GM12878 (cell line): ENCODE measurements around the gene KCNS3. TPM values are rescaled to one million over a fixed set of nuclear protein-coding genes. Genes with fewer than 3 reads are reported as not detected.

Source experiments
- ATAC-seq: fragments of 200-7000 bp; cut with Tn5 transposase; 3 replicates; pipeline ENCODE4 v1.9.1; 2020; ENCODE audit warnings: mild to moderate bottlenecking, moderate library complexity
- BruUV-seq: library from RNA; stranded (reverse); fragments of 400-500 nt; replicated peaks from 2 replicates; lab custom pipeline; 2021; lab: Mats Ljungman, UMichigan
- CTCF ChIA-PET: fragments of 300-600 bp; sonication (Branson Sonifier 250); formaldehyde crosslinking; extraction: SDS; loops from one replicate; lab custom pipeline; 2021; ENCODE audit warnings: inconsistent platforms; lab: Yijun Ruan, JAX
- POLR2A ChIA-PET: fragments of 350-600 bp; formaldehyde crosslinking; extraction: SDS; loops from one replicate; lab custom pipeline; 2021; ENCODE audit warnings: inconsistent platforms; lab: Charles Lee
- RAD21 ChIA-PET: fragments of 300-600 bp; sonication (Branson Sonifier 250); formaldehyde crosslinking; loops from one replicate; lab custom pipeline; 2023; ENCODE audit warnings: antibody characterized with exemption; ENCODE audit not compliant: unreplicated experiment; lab: Charles Lee
- SMC1A ChIA-PET: fragments of 300-600 bp; sonication (Branson Sonifier 250); formaldehyde crosslinking; loops from one replicate; lab custom pipeline; 2023; ENCODE audit not compliant: unreplicated experiment, uncharacterized antibody; lab: Charles Lee
- DNase-seq: peaks from one replicate; pipeline ENCODE4 v3.0.0-alpha.2; 2011; ENCODE audit warnings: low read depth, low spot score
- FAIRE-seq: peaks from 3 replicates; lab custom pipeline; 2011; peaks lifted over from hg19 to GRCh38; lab: Jason Lieb, UNC
- H2AFZ ChIP-seq: 2 replicates; pipeline ENCODE4 v1.6.0; 2011; ENCODE audit warnings: low read depth, low read length, control low read depth; ENCODE audit not compliant: control insufficient read depth
- H3K27ac ChIP-seq: 2 replicates; pipeline ENCODE4 v1.5.1; 2011; ENCODE audit warnings: control low read depth; ENCODE audit not compliant: control insufficient read depth, insufficient read depth
- H3K27me3 ChIP-seq, 2 experiments: replicated peaks in 1 of 2; 2 replicates each; pipeline versions ENCODE4 v1.6.0 to v1.6.1; 2011; ENCODE audit warnings: low read length in 1 of 2; ENCODE audit not compliant: control insufficient read depth in 2 of 2, insufficient read depth in 2 of 2
- H3K36me3 ChIP-seq, 2 experiments: 2 replicates each; pipeline ENCODE4 v1.5.1; 2011; ENCODE audit warnings: low read length in 1 of 2; ENCODE audit not compliant: control insufficient read depth in 2 of 2, insufficient read depth in 2 of 2
- H3K4me1 ChIP-seq: 2 replicates; pipeline ENCODE4 v1.6.1; 2011; ENCODE audit warnings: mild to moderate bottlenecking, low read length, moderate library complexity, mixed read lengths; ENCODE audit not compliant: control insufficient read depth, insufficient read depth
- H3K4me2 ChIP-seq: 2 replicates; pipeline ENCODE4 v1.6.0; 2011; ENCODE audit warnings: control low read depth; ENCODE audit not compliant: control insufficient read depth, insufficient read depth
- H3K4me3 ChIP-seq: fragments of 200-600 bp; sonication (generic); 2 replicates; pipeline ENCODE4 v1.5.1; 2016
- H3K79me2 ChIP-seq: 2 replicates; pipeline ENCODE4 v1.6.0; 2011; ENCODE audit warnings: low read length; ENCODE audit not compliant: control insufficient read depth, insufficient read depth
- H3K9ac ChIP-seq: 2 replicates; pipeline ENCODE4 v1.8.0; 2011; ENCODE audit warnings: low read length, control low read depth, mixed read lengths; ENCODE audit not compliant: control insufficient read depth, insufficient read depth
- H3K9me3 ChIP-seq: replicated peaks from 3 replicates; pipeline ENCODE4 v1.5.1; 2011; ENCODE audit warnings: mild to moderate bottlenecking, low read length; ENCODE audit not compliant: control insufficient read depth, insufficient read depth
- H4K20me1 ChIP-seq: 2 replicates; pipeline ENCODE4 v1.6.0; 2011; ENCODE audit not compliant: control insufficient read depth, insufficient read depth
- ESRRA ChIP-seq: IDR thresholded peaks from 2 replicates; pipeline ENCODE4 v1.6.1; 2012; ENCODE audit warnings: mild to moderate bottlenecking, low read length, improper control_type of control experiment
- JUND ChIP-seq: IDR thresholded peaks from 2 replicates; pipeline ENCODE4 v1.6.1; 2012; ENCODE audit warnings: low read depth, mild to moderate bottlenecking, low read length, improper control_type of control experiment, moderate library complexity
- PRDM15 ChIP-seq: fragments of 450-650 bp; formaldehyde crosslinking; IDR thresholded peaks from 2 replicates; pipeline ENCODE4 v1.4.0; 2020; ENCODE audit warnings: mild to moderate bottlenecking, moderate library complexity
- SRF ChIP-seq, 2 experiments: IDR thresholded peaks; 2 replicates each; pipeline ENCODE4 v1.6.1; 2011; ENCODE audit warnings: low read depth in 2 of 2, low read length in 2 of 2, mild to moderate bottlenecking in 1 of 2, moderate library complexity in 1 of 2
- STAT1 ChIP-seq: fragments of 450-650 bp; conservative IDR thresholded peaks from 2 replicates; pipeline ENCODE4 v1.6.1; 2014; ENCODE audit warnings: antibody characterized with exemption, mild to moderate bottlenecking
- TCF3 ChIP-seq: IDR thresholded peaks from 2 replicates; pipeline ENCODE4 v1.6.1; 2012; ENCODE audit warnings: low read depth, mild to moderate bottlenecking, low read length, borderline replicate concordance; ENCODE audit not compliant: insufficient read depth
- WRNIP1 ChIP-seq: IDR thresholded peaks from 2 replicates; pipeline ENCODE4 v1.6.1; 2011; ENCODE audit warnings: low read depth, low read length, improper control_type of control experiment, borderline replicate concordance
- ZBTB11 ChIP-seq: fragments of 450-650 bp; formaldehyde crosslinking; IDR thresholded peaks from 2 replicates; pipeline ENCODE4 v1.5.0; 2022; ENCODE audit warnings: mild to moderate bottlenecking, missing genetic modification characterization
- WGBS: methylation state at CpG from one replicate; pipeline ENCODE4 v1.1.6; 2016; ENCODE audit warnings: low lambda C conversion rate; ENCODE audit not compliant: insufficient replicate concordance, insufficient coverage; ENCODE audit errors: missing lambda C conversion rate; 5-methylcytosine and 5-hydroxymethylcytosine counted together
- in situ Hi-C: fragments of 300-500 bp; cut with MboI; formaldehyde crosslinking; loops from 9 replicates; pipeline ENCODE4 v1.14.3; 2018; ENCODE audit warnings: mixed read lengths
- intact Hi-C: fragments of 100-400 bp; cut with micrococcal nuclease; formaldehyde crosslinking; loops from one replicate; pipeline ENCODE4 v1.14.2; 2022; ENCODE audit not compliant: unreplicated experiment
- polyA plus RNA-seq, 11 experiments: library from polyadenylated mRNA; depleted of rRNA in 4 of 11; unstranded in 6 of 11; stranded (reverse) in 5 of 11; fragments of >200 nt; fragmentation: Nextera tagmentation in 4 of 11; fragmentation: Illumina TruSeq in 1 of 11; extraction: Ambion mirVana in 4 of 11; extraction: Trizol in 1 of 11; gene quantifications; 1 replicate in 1 of 11; 2 replicates in 10 of 11; pipeline versions ENCODE4 v1.2.1 to v1.2.3, GENCODE V29; 2011 to 2016; ENCODE audit warnings: inconsistent platforms in 2 of 11, missing spikeins in 2 of 11, low read depth in 1 of 11
- total RNA-seq, 4 experiments: library from RNA; depleted of rRNA in 3 of 4; stranded (reverse); fragments of >200 nt in 3 of 4; fragmentation: Illumina TruSeq in 1 of 4; extraction: Trizol in 1 of 4; gene quantifications; 2 replicates each; pipeline versions ENCODE4 v1.2.1 to v1.2.3, GENCODE V29; 2013 to 2021
- TF ChIP-seq, protein P1 (sequence below): fragments of 450-650 bp; IDR thresholded peaks from 2 replicates; pipeline ENCODE4 v1.6.1; 2014; ENCODE audit warnings: mild to moderate bottlenecking
- TF ChIP-seq, protein P2 (sequence below): fragments of 450-650 bp; IDR thresholded peaks from 2 replicates; pipeline ENCODE4 v1.6.1; 2017; ENCODE audit warnings: mild to moderate bottlenecking

KCNS3 gene
- total and polyA plus RNA-seq, 10 of the 15 experiments (the other 5 are each of a cell fraction or from before 2014, with no cell fraction given): not detected

DNA sequence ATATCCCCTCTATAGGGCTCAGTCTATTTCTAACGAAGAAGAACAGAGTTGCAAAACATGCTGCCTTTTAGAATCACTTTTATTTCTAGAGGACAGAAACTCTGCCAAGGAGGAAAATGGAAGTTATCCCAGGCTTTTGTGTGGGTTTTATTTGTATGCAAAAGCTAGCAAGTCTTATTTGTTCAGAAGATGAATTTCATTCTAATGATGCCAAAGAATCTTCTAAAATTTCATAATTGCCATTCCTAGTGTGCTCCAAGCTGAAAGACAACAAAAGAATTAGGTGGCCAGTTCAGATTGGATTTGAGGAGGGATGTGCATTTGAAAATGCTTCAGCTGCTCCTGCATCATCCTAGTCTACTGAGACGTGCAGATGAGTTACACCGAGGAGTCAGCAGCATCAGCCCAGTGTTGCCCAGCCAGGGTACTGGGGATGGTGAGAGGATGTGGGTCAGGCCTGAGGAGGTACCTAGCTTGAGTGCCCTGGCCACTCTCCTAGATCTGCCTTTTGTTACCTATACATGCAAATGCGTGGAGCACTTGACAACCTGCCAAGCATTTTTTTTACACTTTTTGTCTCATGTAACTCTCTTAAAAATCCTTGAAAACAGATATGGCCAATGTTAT lies 80.1 kb downstream of the KCNS3 start:
- Histone ChIP-seq H3K4me2 (no peak overlapping the region), H3K36me3 (no peaks in the 10 kb centered on the region), H3K27ac (no peak overlapping the region), H2AFZ (no peak overlapping the region), H3K9me3 (no peaks in the 10 kb centered on the region), H3K27me3 (no peaks in the 10 kb centered on the region), H3K9ac (no peak overlapping the region), H3K4me1 (no peaks in the 10 kb centered on the region), H4K20me1 (no peaks in the 10 kb centered on the region), H3K79me2 (no peaks in the 10 kb centered on the region), H3K4me3 (no peak overlapping the region)
- ATAC-seq (no peak), FAIRE-seq (no peak), DNase-seq (no peak)
- ChIA-PET SMC1A (interaction anchor here (0.7 kb wide), 2 partner anchors 195 to 450 kb away, joined by 3 read pairs; no protein-coding TSS in a partner anchor), POLR2A (no interaction called here), RAD21 (no interaction called here), CTCF (interaction anchor here (0.5 to 0.6 kb wide), 2 partner anchors 350 to 489 kb away, joined by 3 to 4 read pairs; no protein-coding TSS in a partner anchor)
- WGBS: 28% methylated on average over 4 of the region's 4 CpGs
- intact Hi-C loops (no loop called here), in situ Hi-C loops (no loop called here)
- BruUV-seq: no TSS peak
- TF ChIP-seq TCF3 (no peak), JUND (no peak), ZBTB11 (no peak), ESRRA (no peak), SRF (IDR thresholded peaks at IDR 0.05; ENCODE audit: low read depth in 2 of 2, low read length in 2 of 2) (no peak), STAT1 (no peak), WRNIP1 (no peak), PRDM15 (no peak)
- TF ChIP-seq, protein P1, sequence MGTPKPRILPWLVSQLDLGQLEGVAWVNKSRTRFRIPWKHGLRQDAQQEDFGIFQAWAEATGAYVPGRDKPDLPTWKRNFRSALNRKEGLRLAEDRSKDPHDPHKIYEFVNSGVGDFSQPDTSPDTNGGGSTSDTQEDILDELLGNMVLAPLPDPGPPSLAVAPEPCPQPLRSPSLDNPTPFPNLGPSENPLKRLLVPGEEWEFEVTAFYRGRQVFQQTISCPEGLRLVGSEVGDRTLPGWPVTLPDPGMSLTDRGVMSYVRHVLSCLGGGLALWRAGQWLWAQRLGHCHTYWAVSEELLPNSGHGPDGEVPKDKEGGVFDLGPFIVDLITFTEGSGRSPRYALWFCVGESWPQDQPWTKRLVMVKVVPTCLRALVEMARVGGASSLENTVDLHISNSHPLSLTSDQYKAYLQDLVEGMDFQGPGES: no peak
- TF ChIP-seq, protein P2, sequence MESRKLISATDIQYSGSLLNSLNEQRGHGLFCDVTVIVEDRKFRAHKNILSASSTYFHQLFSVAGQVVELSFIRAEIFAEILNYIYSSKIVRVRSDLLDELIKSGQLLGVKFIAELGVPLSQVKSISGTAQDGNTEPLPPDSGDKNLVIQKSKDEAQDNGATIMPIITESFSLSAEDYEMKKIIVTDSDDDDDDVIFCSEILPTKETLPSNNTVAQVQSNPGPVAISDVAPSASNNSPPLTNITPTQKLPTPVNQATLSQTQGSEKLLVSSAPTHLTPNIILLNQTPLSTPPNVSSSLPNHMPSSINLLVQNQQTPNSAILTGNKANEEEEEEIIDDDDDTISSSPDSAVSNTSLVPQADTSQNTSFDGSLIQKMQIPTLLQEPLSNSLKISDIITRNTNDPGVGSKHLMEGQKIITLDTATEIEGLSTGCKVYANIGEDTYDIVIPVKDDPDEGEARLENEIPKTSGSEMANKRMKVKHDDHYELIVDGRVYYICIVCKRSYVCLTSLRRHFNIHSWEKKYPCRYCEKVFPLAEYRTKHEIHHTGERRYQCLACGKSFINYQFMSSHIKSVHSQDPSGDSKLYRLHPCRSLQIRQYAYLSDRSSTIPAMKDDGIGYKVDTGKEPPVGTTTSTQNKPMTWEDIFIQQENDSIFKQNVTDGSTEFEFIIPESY: no peak
